NB4 (cell line): ENCODE results near the gene RNF141.
A peak's percentile ranks its signal among the peaks of the same experiment; 100 is the strongest.

Source experiments
- DNase-seq: peaks from one replicate; pipeline ENCODE4 v3.0.0; 2010; ENCODE audit warnings: low read depth
- H3K4me3 ChIP-seq: one replicate; pipeline ENCODE4 v1.5.1; 2011; ENCODE audit warnings: mild to moderate bottlenecking, low read depth, low read length, moderate library complexity
- MYC ChIP-seq: IDR thresholded peaks from 2 replicates; pipeline ENCODE4 v1.6.1; 2011; ENCODE audit warnings: low read depth, low read length
- POLR2A ChIP-seq: IDR thresholded peaks from 2 replicates; pipeline ENCODE4 v1.6.1; 2011; ENCODE audit warnings: mild to moderate bottlenecking; ENCODE audit not compliant: insufficient read length; ENCODE audit errors: extremely low read depth
- TF ChIP-seq, protein P1 (sequence below): IDR thresholded peaks from 2 replicates; pipeline ENCODE4 v1.6.1; 2011; ENCODE audit warnings: low read depth, low read length
- TF ChIP-seq, protein P2 (sequence below): IDR thresholded peaks from one replicate; pipeline ENCODE4 v1.5.1; 2012; ENCODE audit warnings: low read depth, low read length

The RNF141 gene

GRCh38 chr11:10505278-10506007, 35.5 kb downstream of the RNF141 start:
- TF ChIP-seq MYC (no peak), POLR2A (no peak)
- TF ChIP-seq, protein P1, sequence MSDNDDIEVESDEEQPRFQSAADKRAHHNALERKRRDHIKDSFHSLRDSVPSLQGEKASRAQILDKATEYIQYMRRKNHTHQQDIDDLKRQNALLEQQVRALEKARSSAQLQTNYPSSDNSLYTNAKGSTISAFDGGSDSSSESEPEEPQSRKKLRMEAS: no peak
- TF ChIP-seq, protein P2, sequence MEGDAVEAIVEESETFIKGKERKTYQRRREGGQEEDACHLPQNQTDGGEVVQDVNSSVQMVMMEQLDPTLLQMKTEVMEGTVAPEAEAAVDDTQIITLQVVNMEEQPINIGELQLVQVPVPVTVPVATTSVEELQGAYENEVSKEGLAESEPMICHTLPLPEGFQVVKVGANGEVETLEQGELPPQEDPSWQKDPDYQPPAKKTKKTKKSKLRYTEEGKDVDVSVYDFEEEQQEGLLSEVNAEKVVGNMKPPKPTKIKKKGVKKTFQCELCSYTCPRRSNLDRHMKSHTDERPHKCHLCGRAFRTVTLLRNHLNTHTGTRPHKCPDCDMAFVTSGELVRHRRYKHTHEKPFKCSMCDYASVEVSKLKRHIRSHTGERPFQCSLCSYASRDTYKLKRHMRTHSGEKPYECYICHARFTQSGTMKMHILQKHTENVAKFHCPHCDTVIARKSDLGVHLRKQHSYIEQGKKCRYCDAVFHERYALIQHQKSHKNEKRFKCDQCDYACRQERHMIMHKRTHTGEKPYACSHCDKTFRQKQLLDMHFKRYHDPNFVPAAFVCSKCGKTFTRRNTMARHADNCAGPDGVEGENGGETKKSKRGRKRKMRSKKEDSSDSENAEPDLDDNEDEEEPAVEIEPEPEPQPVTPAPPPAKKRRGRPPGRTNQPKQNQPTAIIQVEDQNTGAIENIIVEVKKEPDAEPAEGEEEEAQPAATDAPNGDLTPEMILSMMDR: no peak

GRCh38 chr11:10504490-10504889, 36.5 kb downstream of the RNF141 start:
- DNase-seq: no peak
- H3K4me3 ChIP-seq: no peak overlapping the region
- no peak for TF ChIP-seq POLR2A
- TF ChIP-seq, protein P1: no peak
- TF ChIP-seq, protein P2: no peak
- TF ChIP-seq MYC: no peak

More at GRCh38 chr11:10505278-10506007, 35.5 kb downstream of the RNF141 start:
- no peak for DNase-seq
- H3K4me3 ChIP-seq: no peak overlapping the region

- H3K4me3 ChIP-seq: no peak overlapping the region
- peak; percentile 34 for DNase-seq
- TF ChIP-seq POLR2A (no peak), MYC (no peak)
- TF ChIP-seq, protein P1: no peak
- TF ChIP-seq, protein P2: no peak
These were observed 37.1 kb downstream of the RNF141 start for GRCh38 chr11:10503777-10504480.

DNA sequence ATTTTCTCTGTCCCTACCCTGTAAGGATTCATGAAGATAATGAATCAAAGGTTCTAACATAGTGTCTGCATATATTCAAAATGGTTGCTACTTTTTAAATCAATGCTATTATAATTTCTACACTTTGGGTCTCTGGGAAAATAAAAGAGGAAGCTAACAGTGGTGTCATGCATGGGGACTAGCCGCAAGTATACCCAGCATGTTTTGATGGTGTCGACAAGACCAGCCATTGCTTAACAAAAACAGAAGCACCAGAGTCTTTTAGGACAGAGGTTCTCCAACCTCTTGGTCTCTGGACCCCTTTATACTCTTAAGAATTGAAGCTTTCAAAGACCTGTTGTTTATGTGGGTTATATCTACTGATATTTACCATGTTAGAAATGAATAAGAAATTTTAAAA, 37.8 kb downstream of the RNF141 start:
- peak; percentile 76 for DNase-seq
- TF ChIP-seq MYC (0 out of 2 replicates have a peak, but pooled peaks have one; percentile 46), POLR2A (no peak)
- TF ChIP-seq, protein P1: peak; percentile 63
- no peak overlapping the region for H3K4me3 ChIP-seq

GRCh38 chr11:10502770-10503169, 38.2 kb downstream of the RNF141 start:
- DNase-seq: peak; percentile 55
- H3K4me3 ChIP-seq: no peak overlapping the region
- no peak for TF ChIP-seq MYC
- TF ChIP-seq, protein P1: no peak

DNA sequence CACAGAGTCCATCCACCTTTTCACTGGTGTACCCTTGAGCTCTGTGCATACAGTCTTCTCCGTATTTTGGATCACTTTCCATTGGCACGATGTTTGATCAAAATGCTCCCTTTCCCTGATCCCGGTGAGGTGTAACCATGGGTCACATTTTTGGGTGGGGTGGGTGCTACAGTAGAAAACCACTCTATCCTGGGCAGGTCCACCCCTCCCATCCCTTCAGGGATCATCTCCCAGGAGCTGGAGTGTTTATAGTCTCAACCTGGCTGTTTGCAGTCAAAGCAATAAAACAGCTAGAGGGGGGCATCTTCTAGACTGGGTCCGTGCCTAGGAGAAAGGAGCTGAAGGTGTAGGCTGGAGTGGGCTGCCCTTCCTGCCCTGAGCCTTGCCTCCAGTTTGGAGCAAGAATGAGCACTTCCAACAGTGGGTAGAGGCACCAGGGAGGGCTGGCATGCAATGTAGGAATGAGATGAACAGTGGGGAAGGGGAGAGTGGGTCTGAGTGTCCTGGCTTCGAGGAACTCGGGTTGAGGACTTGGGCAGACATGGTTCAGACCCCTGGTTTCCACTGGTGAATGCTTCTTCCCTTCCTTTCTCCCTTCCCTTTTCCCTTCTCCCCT, 38.8 kb downstream of the RNF141 start:
- DNase-seq: no peak
- TF ChIP-seq, protein P1: no peak
- TF ChIP-seq, protein P2: no peak
- no peak for TF ChIP-seq POLR2A
- no peak for TF ChIP-seq MYC
- H3K4me3 ChIP-seq: no peak overlapping the region
